Neuronal stem cell (in vitro differentiated cells): Measurements from ENCODE around the gene SSC5D.
A peak's percentile ranks its signal among the peaks of the same experiment; 100 is the strongest.

Source experiments
- DNase-seq: peaks from one replicate; pipeline ENCODE4 v3.0.0-alpha.2; 2013; ENCODE audit warnings: low spot score
- H2AFZ ChIP-seq: one replicate; pipeline ENCODE4 v1.6.1; 2013; ENCODE audit warnings: mild to moderate bottlenecking, low read length, inconsistent platforms
- H2AK5ac ChIP-seq: 2 replicates; pipeline ENCODE4 v1.6.1; 2013; ENCODE audit warnings: low read depth, mild to moderate bottlenecking, inconsistent platforms, low read length, moderate library complexity, mixed read lengths
- H2BK120ac ChIP-seq: 2 replicates; pipeline ENCODE4 v1.6.1; 2013; ENCODE audit warnings: low read depth, mild to moderate bottlenecking, inconsistent platforms, low read length, moderate library complexity, mixed read lengths
- H2BK12ac ChIP-seq: one replicate; pipeline ENCODE4 v1.6.1; 2013; ENCODE audit warnings: low read length, inconsistent platforms
- H2BK15ac ChIP-seq: 2 replicates; pipeline ENCODE4 v1.6.1; 2013; ENCODE audit warnings: mild to moderate bottlenecking, low read length, inconsistent platforms, mixed read lengths
- H2BK5ac ChIP-seq: one replicate; pipeline ENCODE4 v1.6.1; 2013; ENCODE audit warnings: inconsistent platforms, mild to moderate bottlenecking, low read length, moderate library complexity
- H3K14ac ChIP-seq: one replicate; pipeline ENCODE4 v1.6.1; 2013; ENCODE audit warnings: low read length, inconsistent platforms
- H3K18ac ChIP-seq: 2 replicates; pipeline ENCODE4 v1.6.1; 2013; ENCODE audit warnings: low read length, inconsistent platforms
- H3K23ac ChIP-seq: 2 replicates; pipeline ENCODE4 v1.6.1; 2013; ENCODE audit warnings: low read depth, mild to moderate bottlenecking, mixed read lengths, low read length, inconsistent platforms; ENCODE audit not compliant: poor library complexity
- H3K27ac ChIP-seq: replicated peaks from 3 replicates; pipeline ENCODE4 v1.5.1; 2013; ENCODE audit warnings: low read length, inconsistent platforms
- H3K27me3 ChIP-seq, 3 experiments: 2 replicates each; pipeline ENCODE4 v1.6.1; 2013; ENCODE audit warnings: low read length in 3 of 3, mild to moderate bottlenecking in 2 of 3, inconsistent platforms in 1 of 3, low read depth in 1 of 3, mixed read lengths in 1 of 3, moderate library complexity in 1 of 3; ENCODE audit not compliant: control insufficient read depth in 3 of 3, insufficient read depth in 3 of 3
- H3K36me3 ChIP-seq, 2 donors: replicated peaks in 1 of 2; 2 replicates each; pipeline ENCODE4 v1.6.1; 2013; ENCODE audit warnings: low read length in 2 of 2; ENCODE audit not compliant: control insufficient read depth in 2 of 2, insufficient read depth in 2 of 2
- H3K4ac ChIP-seq: 2 replicates; pipeline ENCODE4 v1.6.1; 2013; ENCODE audit warnings: inconsistent platforms, mild to moderate bottlenecking, low read length, moderate library complexity
- H3K4me1 ChIP-seq, 2 donors: 1 replicate in 1 of 2; 2 replicates in 1 of 2; pipeline ENCODE4 v1.6.1; 2013; ENCODE audit warnings: low read length in 2 of 2, low read depth in 1 of 2; ENCODE audit not compliant: control insufficient read depth in 2 of 2, insufficient read depth in 1 of 2
- H3K4me2 ChIP-seq: one replicate; pipeline ENCODE4 v1.6.1; 2013; ENCODE audit warnings: mild to moderate bottlenecking, low read length, inconsistent platforms; ENCODE audit not compliant: insufficient read depth, poor library complexity, severe bottlenecking
- H3K4me3 ChIP-seq, 2 donors: 2 replicates each; pipeline ENCODE4 v1.5.1; 2013; ENCODE audit warnings: low read length in 2 of 2, mild to moderate bottlenecking in 2 of 2, inconsistent platforms in 1 of 2, moderate library complexity in 1 of 2
- H3K79me1 ChIP-seq: one replicate; pipeline ENCODE4 v1.6.1; 2013; ENCODE audit warnings: low read depth, mild to moderate bottlenecking, inconsistent platforms, low read length, moderate library complexity
- H3K9ac ChIP-seq: one replicate; pipeline ENCODE4 v1.6.1; 2013; ENCODE audit warnings: mild to moderate bottlenecking, low read depth, low read length, inconsistent platforms; ENCODE audit not compliant: poor library complexity
- H3K9me3 ChIP-seq, 2 donors: replicated peaks in 1 of 2; 2 replicates each; pipeline versions ENCODE3 to v1.6.1; 2013; ENCODE audit warnings: low read length in 2 of 2, mild to moderate bottlenecking in 2 of 2, inconsistent platforms in 1 of 2, low read depth in 1 of 2, mixed read lengths in 1 of 2, moderate library complexity in 1 of 2; ENCODE audit not compliant: control insufficient read depth in 2 of 2, insufficient read depth in 1 of 2
- H4K8ac ChIP-seq: one replicate; pipeline ENCODE4 v1.6.1; 2013; ENCODE audit warnings: low read depth, mild to moderate bottlenecking, inconsistent platforms, low read length, moderate library complexity
- H4K91ac ChIP-seq: one replicate; pipeline ENCODE4 v1.6.1; 2013; ENCODE audit warnings: low read length, low read depth, mild to moderate bottlenecking, inconsistent platforms; ENCODE audit not compliant: poor library complexity
- WGBS, 2 donors: extraction: QIAGEN DNeasy Blood & Tissue Kit; methylation state at CpG; one replicate each; pipeline ENCODE4 v1.1.7; 2013; ENCODE audit warnings: missing lambda C conversion rate in 2 of 2, mixed read lengths in 1 of 2; ENCODE audit not compliant: insufficient read length in 2 of 2, insufficient replicate concordance in 1 of 2; ENCODE audit errors: extremely low coverage in 2 of 2; 5-methylcytosine and 5-hydroxymethylcytosine counted together

Gene SSC5D

GRCh38 chr19:55465460-55466240 lies 22.6 kb upstream of the SSC5D start:
- Histone ChIP-seq H3K79me1 (no peaks in the 10 kb centered on the region), H3K4ac (peak overlapping the region; percentile 43), H2BK15ac (peak overlapping the region; percentile 41), H3K9ac (peak overlapping the region; percentile 24), H4K8ac (no peak overlapping the region), H3K27me3 (peaks cover 0 to 40% (median 0%) of the 10 kb centered on the region in 3 experiments), H4K91ac (peak overlapping the region; percentile 87), H2BK12ac (peak overlapping the region; percentile 98), H3K36me3 (no peaks in the 10 kb centered on the region), H3K9me3 (peaks cover 0 to 4% of the 10 kb centered on the region in 2 donors), H3K4me1 (peaks cover 4 to 27% of the 10 kb centered on the region in 2 donors), H2BK120ac (peak overlapping the region; percentile 65), H3K14ac (peak overlapping the region; percentile 0), H3K4me2 (no peak overlapping the region), H3K27ac (no peak overlapping the region), H3K4me3 (no peak overlapping the region), H2AFZ (no peak overlapping the region), H3K23ac (peak overlapping the region; percentile 57), H2BK5ac (peak overlapping the region; percentile 49), H2AK5ac (peak overlapping the region; percentile 86), H3K18ac (peak overlapping the region; percentile 90)
- WGBS, 2 donors: no CpG with 5 or more reads among the region's 11 CpGs
- no peak for DNase-seq

GRCh38 chr19:55466241-55466614 lies 22.0 kb upstream of the SSC5D start:
- Histone ChIP-seq H3K36me3 (no peaks in the 10 kb centered on the region), H2BK120ac (no peak overlapping the region), H2AFZ (no peak overlapping the region), H3K4me1 (peaks cover 4 to 27% of the 10 kb centered on the region in 2 donors), H2BK5ac (no peak overlapping the region), H3K18ac (no peak overlapping the region), H3K14ac (no peak overlapping the region), H3K4me2 (no peak overlapping the region), H3K4ac (no peak overlapping the region), H3K79me1 (no peaks in the 10 kb centered on the region), H3K23ac (no peak overlapping the region), H3K27ac (no peak overlapping the region), H3K4me3 (no peak overlapping the region), H4K91ac (no peak overlapping the region), H3K27me3 (peaks cover 0 to 40% (median 0%) of the 10 kb centered on the region in 3 experiments), H3K9me3 (peaks cover 0 to 3% of the 10 kb centered on the region in 2 donors), H4K8ac (no peak overlapping the region), H2AK5ac (no peak overlapping the region), H3K9ac (no peak overlapping the region), H2BK15ac (no peak overlapping the region), H2BK12ac (no peak overlapping the region)
- no peak for DNase-seq
- no CpG with 5 or more reads among the region's 4 CpGs for WGBS, 2 donors

GRCh38 chr19:55467236-55468053 lies 20.8 kb upstream of the SSC5D start:
- peak overlapping the region; percentile 92 for H2AK5ac ChIP-seq
- no peak overlapping the region for H2BK120ac ChIP-seq
- no peak overlapping the region for H3K9ac ChIP-seq
- H3K9me3 ChIP-seq: peaks cover 0 to 2% of the 10 kb centered on the region in 2 donors
- H2BK12ac ChIP-seq: peak overlapping the region; percentile 89
- H3K36me3 ChIP-seq: no peaks in the 10 kb centered on the region
- WGBS, 2 donors: no CpG with 5 or more reads among the region's 29 CpGs
- H2BK5ac ChIP-seq: no peak overlapping the region
- H3K27ac ChIP-seq: no peak overlapping the region
- no peak overlapping the region for H3K4me2 ChIP-seq
- peak overlapping the region; percentile 5 for H2BK15ac ChIP-seq
- no peak overlapping the region for H3K4me3 ChIP-seq
- H2AFZ ChIP-seq: peak overlapping the region; percentile 54
- peaks cover 0 to 40% (median 0%) of the 10 kb centered on the region in 3 experiments for H3K27me3 ChIP-seq
- no peak overlapping the region for H4K91ac ChIP-seq
- peak overlapping the region; percentile 29 for H3K23ac ChIP-seq
- no peak overlapping the region for H3K14ac ChIP-seq
- peaks cover 2 to 23% of the 10 kb centered on the region in 2 donors for H3K4me1 ChIP-seq
- H3K18ac ChIP-seq: peak overlapping the region; percentile 1
- no peaks in the 10 kb centered on the region for H3K79me1 ChIP-seq
- no peak overlapping the region for H3K4ac ChIP-seq
- no peak overlapping the region for H4K8ac ChIP-seq
- DNase-seq: no peak

- no peaks in the 10 kb centered on the region for H3K79me1 ChIP-seq
- H3K4me1 ChIP-seq: peaks cover 0 to 24% of the 10 kb centered on the region in 2 donors
- H2AFZ ChIP-seq: peak overlapping the region; percentile 54
- no peak overlapping the region for H3K14ac ChIP-seq
- H2BK15ac ChIP-seq: peak overlapping the region; percentile 5
- peak overlapping the region; percentile 29 for H3K23ac ChIP-seq
- WGBS, 2 donors: no CpG with 5 or more reads among the region's 4 CpGs
- H3K4me3 ChIP-seq: no peak overlapping the region
- H3K4me2 ChIP-seq: no peak overlapping the region
- peak overlapping the region; percentile 91 for H2BK120ac ChIP-seq
- H3K18ac ChIP-seq: peak overlapping the region; percentile 57
- no peak overlapping the region for H4K8ac ChIP-seq
- H3K9me3 ChIP-seq: peaks cover 0 to 2% of the 10 kb centered on the region in 2 donors
- peak overlapping the region; percentile 92 for H2AK5ac ChIP-seq
- no peak for DNase-seq
- H4K91ac ChIP-seq: no peak overlapping the region
- no peak overlapping the region for H3K27ac ChIP-seq
- peak overlapping the region; percentile 41 for H2BK12ac ChIP-seq
- H3K27me3 ChIP-seq: peaks cover 0 to 38% (median 0%) of the 10 kb centered on the region in 3 experiments
- H3K36me3 ChIP-seq: no peaks in the 10 kb centered on the region
- no peak overlapping the region for H3K4ac ChIP-seq
- H3K9ac ChIP-seq: no peak overlapping the region
- H2BK5ac ChIP-seq: no peak overlapping the region
These were observed 20.2 kb upstream of the SSC5D start for GRCh38 chr19:55468054-55468393.
